ENCODE data around the gene THSD4.

Gene THSD4

DNA sequence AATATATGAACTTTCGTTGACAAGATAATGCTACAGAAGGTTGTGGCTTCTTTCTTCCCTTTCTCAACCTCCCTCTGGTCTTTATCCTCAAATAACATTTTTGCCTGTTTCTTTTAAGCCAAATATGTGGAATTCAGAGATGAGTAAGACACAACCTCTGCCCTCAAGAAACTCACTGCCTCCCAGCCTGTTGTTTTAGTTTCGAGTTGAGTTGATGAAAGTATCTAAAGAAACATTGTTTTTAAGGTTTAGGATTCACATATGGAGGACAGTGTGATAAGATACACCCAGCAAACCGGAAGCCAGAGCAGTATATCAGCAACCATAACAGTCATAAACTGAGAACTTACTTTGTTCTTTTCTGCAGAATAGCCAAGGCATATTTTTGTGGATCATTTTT lies 218.6 kb downstream of the THSD4 start:
- DNase-seq: no peak

DNA sequence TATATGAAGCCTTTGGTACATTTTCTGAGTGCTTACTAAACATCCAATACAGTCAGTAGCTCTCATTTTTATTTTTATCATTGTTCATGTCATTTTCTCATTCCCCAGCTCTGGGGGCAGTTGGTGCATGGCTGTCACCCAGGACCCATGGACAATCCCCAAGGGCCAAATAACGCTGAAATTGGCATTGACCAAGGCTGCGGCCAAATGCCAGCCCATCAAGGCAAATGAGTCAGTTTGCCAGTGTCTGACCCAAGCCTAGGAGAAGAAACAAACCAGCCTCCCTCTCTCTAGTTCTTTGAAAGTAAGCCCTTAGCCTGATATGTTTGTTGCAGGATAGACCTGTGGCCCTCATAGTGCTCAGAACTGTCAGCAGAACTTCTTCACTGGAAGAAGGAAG lies 219.2 kb downstream of the THSD4 start:
- DNase-seq: no peak

DNA sequence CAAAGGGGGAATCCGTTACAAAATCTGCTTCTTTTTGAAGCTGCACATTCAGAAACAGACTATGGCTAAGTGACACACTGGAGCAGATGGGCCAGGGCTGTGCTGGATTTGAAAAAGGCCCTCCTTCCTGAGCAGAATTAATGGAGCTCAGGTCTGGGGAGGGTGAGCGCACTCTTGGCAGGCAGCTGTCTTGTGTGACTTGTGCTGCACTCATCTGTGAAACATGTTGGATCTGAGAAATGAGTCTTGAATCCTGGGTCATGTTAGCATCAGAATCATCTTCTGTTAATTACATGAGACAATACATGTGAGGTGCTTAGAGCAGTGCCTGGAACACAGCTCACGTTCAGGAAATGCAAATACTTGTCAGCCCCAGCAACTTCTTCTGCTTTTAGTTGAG lies 219.6 kb downstream of the THSD4 start:
- DNase-seq: no peak

DNA sequence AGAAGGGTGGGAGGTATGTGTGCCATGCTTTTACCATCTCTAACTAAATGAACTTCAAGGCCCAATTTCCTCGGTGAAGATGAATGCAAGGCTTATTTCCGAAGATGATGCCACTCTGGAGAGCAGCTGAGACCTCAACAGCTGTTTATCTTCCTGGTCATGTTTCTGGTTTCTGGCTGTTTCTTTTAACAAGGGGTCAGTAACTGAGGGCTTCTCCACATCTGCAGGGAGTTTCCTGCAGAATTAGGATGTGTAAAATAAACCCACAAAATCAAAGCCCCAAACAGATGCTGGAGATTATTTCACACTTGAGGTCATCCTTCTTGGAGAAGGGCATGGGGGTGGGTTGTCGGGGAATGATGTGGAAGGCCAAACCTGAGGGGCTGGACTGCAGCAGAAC lies 220.3 kb downstream of the THSD4 start:
- DNase-seq: no peak

DNA sequence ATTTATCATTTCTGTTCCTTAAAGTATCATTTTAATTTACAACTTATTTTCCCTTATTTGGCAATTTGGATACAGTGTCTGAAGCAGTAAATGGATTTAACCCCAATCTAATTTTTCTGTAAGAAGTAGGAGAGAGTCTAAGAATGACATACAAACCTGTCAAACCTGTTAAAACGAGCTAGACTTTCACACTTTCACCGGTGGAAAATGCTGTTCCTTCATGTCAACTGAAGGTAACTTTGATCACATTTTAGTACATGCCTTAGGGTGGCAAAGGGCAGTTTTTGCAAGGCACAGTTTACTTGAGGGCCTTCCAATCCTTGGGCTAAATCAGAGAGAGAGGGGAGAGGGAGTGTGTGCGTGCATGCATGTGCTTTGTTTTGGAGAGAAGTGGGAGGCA lies 221.4 kb downstream of the THSD4 start:
- DNase-seq: no peak

DNA sequence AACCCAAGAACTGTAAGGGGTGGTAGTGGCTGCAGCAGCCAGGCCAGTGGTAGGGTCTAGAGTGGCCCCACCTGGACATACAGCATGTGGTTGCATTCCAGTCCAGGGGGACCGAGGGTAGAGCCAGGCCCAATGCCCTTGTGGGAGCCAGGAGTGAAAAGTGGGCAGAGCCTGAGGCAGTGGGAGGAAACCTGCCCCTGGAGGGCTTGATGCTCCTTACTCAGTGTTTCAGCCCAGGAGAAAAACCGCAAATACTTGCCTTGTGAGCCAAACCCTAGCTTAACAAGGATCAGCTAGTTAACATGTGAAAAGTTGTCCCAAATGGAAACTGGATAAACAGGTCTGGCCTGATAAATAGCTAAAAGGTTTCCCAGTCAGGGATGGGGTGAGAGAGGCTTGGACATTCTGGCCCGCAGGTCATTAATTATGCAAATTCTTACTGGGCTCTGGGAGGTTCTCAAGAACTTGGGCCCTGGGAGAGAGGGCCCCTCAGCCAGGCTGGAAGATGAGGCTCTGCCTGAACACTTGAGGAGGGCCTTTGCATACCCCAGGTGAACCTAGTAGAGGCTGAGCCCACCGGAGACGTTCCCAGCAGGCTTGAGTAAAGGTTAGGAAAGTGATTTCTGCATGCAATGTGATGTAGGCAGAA lies 222.1 kb downstream of the THSD4 start:
- no peak for DNase-seq

DNA sequence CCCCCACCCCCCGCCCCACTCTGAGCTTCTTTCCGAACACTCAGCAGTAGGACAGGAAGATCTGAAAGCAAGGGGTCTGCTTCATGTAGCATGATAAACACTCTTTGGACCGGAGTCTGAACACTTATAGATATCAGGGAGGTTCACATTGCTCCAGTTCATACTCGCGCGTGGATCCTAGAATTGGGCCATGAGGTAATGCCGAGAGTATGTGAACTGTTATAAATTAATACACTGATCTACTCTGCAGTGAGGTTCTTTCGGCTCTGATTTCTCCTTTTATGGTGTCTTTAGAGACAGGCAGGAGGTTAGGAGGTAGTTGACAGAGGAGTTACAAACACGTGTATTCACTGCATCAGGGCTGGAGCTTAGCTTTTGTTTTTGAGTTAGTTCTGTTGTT lies 223.0 kb downstream of the THSD4 start:
- DNase-seq: no peak

DNA sequence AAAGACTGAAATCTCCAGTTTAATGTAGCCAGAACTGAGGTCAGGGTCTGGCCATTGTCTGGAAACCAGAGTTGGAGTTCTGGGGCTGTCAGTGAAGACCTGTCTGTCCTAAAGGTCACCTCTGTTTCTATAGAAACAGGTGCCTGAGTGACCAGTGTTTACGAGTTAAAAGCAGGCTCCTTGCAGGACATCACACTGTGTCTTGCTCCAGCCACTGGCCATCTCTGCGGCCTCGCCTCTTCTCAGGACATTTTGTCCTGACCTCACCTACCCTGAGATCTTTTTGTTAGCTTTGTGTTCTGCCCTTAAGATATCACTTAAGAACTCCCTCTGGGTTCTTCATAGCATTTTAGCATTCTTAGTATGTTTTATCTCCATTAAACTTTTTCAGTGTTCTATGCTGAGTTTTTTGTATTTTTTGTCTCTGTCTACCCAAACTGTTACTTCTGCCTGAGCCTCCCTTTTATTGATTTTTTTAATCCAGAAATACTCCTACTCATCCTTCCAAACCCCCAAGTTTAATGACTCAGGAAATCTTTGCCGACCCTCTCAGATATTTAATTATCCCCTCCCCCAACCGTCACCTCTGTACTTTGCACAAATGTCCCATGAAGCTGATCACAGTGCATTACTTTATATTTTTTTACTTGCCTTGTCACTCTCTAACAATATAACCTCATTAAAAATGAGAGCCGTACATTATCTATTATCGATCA lies 223.7 kb downstream of the THSD4 start:
- no peak for DNase-seq

DNA sequence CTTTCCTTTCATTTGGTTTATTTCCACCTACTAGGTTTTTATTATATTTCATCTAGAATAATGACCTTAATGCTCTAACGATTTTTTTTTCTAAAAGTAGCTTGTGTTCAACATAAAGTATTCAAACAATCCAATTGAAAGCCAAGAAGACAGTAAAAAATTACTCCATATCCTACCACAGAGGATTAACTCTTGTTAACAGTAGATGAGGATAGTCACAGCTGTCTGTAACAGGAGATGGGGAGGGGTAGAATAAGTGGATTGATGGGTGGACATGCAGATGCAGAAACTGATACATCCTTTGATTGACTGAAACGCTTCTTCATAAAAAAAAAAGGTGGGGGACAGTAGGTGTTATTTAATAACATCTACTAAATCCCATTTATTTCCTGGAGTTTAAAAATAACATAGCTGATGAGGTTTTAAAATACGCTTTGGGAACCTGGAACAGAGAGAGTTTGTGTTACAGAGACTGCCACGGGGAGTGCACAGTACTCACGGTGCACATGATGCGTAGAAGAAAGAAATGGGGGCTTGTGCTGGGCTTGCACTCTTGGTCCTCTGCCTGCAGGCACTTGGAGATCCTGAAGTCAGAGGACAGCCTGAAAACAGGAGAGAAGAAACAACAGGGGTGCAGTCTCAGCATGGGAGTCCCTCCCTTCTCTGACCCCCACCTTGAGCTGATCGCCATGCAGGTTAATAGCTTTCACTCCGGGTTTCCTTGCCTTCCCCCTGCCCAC lies 226.7 kb downstream of the THSD4 start:
- no peak for DNase-seq

DNA sequence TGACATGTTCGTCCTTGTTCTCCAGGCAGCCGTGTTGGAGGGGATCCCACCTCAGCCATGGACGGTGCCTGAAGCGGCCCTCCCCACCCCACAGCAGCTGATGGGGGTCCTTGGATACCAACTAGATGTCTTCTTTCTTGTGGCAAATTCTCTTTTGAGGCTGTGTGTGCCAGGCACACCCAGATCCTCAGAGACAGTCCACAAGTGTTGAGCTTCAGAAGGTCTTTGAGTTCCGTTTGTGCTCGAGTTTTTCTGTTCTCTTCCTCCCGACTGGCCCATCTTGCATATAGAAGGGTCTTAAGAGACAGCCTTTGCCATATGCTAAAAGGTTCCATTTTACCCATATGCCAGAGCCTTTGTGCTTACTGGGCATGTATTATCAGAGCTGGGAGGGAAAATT lies 227.4 kb downstream of the THSD4 start:
- DNase-seq: no peak

DNA sequence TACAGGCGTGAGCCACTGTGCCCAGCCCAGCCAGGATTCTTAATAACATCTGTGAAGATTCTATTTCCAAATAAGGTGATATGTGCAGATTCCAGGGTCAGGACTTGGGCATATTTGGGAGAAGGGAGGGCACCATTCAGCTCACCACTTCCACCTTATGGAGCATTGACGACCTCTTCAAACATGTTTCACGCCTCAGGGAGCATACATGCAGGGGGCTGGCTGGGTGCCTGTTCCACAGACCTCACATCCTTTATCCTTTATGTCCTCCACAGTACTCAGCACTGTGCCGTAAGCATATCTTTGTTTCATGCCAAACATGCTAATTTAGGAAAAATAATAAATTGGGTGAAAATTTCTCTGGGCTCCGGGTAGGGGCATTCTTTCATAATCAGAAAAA lies 229.0 kb downstream of the THSD4 start:
- DNase-seq: no peak

DNA sequence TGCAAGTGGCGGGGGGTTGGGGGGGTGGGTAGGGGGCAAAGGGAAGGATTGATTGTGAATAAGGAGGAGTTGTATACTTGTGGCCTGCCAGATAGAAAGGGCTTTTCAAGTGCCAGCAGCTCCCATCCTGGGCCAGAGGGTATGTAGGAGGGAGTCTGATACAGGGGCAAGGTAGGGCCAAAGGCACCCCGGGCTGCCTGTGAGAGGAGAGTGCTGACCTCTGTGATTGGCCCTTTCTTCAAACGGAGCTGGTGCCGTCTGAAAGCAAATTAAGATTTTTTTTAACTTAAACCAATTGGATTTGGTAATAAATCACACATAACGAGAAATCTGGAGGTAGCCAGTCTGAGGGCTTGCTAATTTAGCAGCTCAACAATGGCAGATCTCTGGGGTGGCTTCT lies 229.9 kb downstream of the THSD4 start:
- DNase-seq: no peak

DNA sequence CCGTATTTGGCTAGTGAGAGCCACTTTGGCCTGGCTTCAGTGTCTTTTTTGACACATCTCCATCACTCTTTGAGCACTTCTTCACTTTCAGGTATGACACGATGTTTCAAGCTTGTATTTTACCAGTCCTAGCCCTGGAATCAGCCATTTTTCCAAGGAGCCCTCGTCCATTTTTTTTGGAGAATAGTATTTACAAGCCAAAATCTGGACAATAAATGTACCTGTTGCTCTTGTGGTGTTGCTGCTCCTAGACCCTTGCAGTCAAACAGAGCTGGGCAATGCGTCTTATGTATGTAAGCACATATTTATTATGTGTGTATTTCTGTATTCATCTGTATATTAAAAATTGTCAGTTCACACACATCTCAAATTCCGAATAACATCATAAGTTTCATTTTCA lies 231.2 kb downstream of the THSD4 start:
- no peak for DNase-seq

DNA sequence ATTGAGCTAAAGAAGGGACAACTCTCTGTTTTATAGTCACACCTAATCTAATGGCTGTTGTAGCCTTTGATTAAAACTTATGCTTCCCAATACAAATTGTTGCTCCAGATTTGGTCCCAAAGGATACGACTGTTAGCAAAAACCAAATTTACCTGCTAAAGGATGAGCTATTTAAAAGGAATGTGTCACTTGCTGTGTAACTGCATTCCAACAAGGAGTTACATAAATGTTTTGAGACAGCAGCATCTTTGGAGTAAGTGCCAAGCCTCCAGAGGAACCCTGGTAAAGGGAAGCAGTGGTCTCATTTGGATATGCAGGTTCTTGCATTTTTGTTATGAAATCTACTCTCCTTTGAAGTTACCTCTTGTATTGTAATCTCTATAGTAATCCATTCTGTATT lies 233.3 kb downstream of the THSD4 start:
- DNase-seq: no peak

DNA sequence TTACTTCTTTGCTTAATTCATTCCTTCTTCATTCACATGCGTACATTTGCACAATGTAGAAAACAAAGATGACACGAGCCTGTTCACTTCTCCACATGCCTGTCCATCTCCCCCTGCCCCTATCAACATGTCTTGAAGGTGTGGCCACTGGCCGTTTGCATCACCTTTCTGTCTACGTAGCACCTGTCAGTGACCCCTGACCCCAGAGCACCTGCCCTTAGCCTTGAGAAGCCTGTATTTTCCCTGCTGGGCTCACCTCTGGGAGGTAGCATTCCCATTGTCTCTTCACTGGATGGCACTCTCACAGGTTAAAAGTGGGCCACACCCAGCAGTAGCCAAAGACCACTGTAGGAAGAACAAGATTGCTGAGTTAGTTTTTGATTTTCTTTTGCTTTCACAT lies 234.1 kb downstream of the THSD4 start:
- DNase-seq: no peak

DNA sequence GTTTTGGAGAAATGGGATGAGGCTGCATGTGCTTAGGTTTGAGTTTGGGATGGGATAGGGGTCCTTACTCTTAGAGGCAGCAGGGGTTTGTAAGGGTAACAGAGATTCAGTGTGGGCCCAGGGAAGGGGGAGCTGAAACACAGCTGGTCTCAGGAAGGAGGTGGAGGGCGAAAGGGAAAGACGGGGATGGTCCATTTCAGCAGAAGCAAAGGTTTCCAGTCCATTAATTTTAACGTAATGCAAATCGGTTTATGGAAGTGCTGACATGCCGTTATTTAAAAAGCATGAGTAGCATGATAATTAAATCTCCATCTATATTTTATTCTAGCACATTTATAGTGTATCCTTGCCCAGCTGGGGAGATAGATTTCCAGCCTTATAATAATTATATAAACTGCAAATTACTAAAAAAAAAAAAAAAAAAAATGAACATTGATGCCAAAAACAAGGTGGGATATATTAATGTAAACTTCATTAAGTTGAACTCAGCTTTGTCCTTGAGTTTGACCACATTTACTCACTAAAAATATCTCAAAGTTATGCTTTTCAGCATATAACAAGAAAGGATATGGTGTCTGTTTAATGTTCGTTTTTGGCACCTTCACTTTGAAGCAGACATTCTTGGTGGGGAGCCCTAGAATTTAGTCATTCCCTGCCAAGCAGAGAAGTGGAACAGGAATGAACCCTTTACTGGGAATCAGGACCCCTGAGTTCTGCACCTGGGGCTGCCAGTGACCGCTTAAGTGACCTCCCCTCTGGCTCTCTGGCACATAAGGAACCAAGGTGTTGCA lies 234.7 kb downstream of the THSD4 start:
- no peak for DNase-seq

DNA sequence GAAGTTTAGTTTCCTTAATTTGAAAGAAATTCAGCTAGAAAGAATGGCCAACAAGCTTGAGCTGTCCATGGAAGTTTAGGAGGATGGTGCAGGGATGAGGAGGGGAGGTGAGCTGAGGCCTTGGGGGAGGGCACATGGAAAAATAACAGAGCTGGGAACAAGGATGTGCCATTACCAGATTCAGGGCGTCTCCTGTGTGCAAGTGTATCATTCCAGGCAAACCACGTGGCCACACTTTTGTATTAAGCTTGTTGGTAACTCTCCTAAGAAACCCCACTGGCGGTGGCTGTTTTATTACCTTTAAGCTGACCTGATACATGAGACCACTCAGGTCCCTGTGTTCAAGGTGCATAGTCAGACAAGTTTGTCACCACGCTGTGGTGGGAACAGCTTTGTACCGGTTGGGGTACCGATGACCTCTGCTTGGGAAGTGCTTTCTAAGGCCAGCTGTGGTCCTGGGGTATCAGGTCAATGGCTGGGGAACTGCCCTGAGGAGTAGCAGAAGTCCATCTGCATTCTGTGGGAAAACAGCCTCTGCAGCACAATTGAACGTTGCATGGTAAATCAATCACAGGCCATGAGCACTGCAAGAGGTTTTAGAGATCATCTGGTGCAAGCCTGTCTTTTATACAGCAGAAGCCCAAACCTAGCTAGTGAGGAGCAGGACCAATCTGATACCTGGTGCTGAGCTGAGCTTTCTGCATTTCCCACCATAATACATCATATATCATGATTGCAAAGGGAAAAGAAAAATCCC lies 235.5 kb downstream of the THSD4 start:
- no peak for DNase-seq

DNA sequence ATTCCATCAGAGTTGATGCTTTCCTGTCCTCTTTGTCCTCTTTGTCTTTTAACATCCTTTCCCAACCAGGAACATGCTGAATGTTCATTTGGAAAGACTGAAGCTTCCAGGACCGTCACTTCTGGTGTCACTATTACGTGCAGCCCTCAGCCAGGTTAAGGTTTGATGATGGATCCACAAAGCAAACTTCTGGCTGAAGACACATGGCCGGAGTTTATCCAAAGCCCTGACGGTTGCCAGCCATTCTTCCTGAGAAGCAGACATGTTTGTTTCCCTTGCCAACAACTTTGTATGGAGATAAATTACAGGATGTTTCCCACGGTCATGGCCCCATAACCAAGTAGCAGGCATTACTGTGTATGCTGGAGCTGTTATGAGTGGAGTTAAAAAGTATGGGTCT lies 236.9 kb downstream of the THSD4 start:
- DNase-seq: no peak

DNA sequence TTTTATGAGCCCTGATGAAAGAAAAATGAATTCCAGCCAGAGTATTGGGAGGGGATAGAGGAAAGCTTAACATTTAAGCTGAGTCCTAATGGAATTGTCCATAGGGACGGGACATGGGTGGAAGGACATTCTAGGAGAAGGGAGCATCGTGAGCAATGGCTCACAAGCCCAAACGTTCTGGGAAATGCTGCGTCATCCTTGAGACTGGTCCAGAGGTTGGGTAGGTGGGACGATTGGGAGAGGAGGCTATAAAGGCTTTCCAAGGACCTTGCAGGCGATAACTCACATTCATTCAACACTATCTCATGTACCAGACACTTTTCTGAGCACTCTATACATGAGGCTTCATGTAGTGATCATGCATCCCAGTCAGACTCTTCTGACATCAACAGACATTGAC lies 237.5 kb downstream of the THSD4 start:
- DNase-seq: no peak

DNA sequence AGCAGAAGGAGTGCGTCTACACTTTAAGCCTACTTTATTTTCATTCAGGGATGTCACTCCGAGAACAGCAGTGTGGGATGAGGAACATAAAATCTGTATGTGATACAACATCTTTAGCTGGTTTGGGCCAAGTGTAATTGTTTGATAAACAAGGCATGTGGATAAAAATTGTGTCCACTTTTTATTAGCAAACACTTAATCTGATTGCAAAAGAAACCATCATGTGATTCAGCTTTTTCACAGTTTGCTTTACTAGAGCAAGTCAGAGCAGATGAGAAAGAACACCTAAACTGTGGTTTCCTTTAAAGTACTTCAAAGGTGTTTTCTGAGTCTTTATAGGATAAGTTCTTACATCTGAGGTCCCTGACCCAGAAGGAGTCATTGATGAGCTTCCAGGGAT lies 237.9 kb downstream of the THSD4 start:
- no peak for DNase-seq

DNA sequence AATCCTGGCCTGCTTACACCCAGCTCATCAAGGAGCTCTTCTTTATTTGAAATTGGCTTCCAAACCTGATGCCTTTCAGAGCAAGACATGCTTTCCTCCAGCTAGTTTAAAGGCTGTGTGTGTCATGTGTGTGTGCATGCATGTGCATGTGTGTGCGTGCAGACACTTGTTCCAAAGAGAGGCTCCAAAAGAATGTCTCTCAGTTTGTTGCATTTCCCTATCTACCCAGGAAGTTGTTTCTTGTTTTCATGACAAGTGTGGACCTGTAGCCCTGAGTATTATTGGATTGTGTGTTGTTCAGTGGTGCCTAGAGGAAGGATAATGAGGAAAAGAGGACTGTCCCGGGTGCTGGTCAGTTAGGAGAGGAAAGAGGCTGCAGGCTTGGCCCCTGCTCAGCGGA lies 240.0 kb downstream of the THSD4 start:
- no peak for DNase-seq

DNA sequence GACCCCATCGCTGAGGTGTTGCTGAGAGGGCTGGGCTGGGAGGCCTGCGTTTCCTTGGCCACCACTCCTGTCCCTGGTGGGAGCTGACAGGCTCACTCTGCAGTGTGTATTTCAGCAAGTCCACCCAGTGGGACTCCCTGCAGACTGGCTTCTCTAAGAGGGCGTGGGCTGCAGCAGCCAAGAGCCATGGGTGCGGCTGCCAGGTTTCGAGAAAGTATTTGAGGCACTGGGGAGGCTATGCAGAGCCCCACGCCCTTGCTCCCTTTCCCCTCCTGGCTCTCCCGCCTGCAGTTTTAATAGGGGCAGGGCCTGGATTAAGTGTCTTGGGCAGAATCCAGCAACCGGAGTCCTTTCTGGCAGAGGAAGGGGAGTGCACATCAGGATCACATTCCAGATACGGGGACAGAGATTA lies 242.1 kb downstream of the THSD4 start:
- no peak for DNase-seq

DNA sequence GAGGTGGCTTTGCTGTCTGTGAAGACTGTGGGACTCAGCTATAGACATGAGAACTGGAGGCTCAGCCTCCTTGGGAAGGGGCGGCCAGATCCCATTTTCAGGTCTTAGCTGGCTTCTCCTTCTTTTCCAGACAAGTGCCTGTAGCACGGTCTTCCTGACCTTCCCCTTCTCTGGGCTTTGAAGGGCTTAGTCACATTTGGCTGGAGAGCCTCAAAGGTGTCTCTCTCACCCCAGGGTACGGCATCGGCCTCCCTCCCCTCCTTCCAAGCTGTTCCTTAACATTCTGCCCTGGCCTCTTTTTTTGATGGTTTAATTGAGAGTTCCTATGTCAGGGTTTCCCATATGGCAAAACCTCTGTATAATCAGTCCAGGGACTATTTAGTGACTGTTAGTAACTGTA lies 242.7 kb downstream of the THSD4 start:
- no peak for DNase-seq
